Non-pigmented ciliary epithelial cell (primary cell): Measurements from ENCODE around the gene CXorf38.

ENCODE experiments used
- DNase-seq: peaks from one replicate; pipeline ENCODE4 v3.0.0-alpha.2; 2010; ENCODE audit warnings: low read depth

The CXorf38 gene

GRCh38 chrX:40647307-40648197 lies at the start of gene CXorf38:
Gene CXorf38, minus strand, starts transcription at chrX:40647561. Its CDS starts 41 bp downstream, at chrX:40647520.
- DNase-seq = no peak

GRCh38 chrX:40694802-40695201 lies 47.4 kb upstream of the CXorf38 start:
- DNase-seq = no peak

- no peak for DNase-seq
These were observed 41.6 kb upstream of the CXorf38 start for GRCh38 chrX:40688929-40689328.

- DNase-seq = no peak
These were observed 39.8 kb upstream of the CXorf38 start for GRCh38 chrX:40687169-40687568.

GRCh38 chrX:40685362-40685918 lies 38.1 kb upstream of the CXorf38 start:
- no peak for DNase-seq

- DNase-seq = no peak
These were observed 36.7 kb upstream of the CXorf38 start for GRCh38 chrX:40684092-40684491.

GRCh38 chrX:40683245-40683644 lies 35.9 kb upstream of the CXorf38 start:
- DNase-seq = no peak

GRCh38 chrX:40671126-40671525 lies 23.8 kb upstream of the CXorf38 start:
- no peak for DNase-seq

GRCh38 chrX:40663880-40664630 lies 16.7 kb upstream of the CXorf38 start:
- DNase-seq = no peak

GRCh38 chrX:40663078-40663740 lies 15.8 kb upstream of the CXorf38 start:
- DNase-seq = no peak

GRCh38 chrX:40661489-40661888 lies 14.1 kb upstream of the CXorf38 start:
- DNase-seq = no peak

- DNase-seq = no peak
These were observed 13.0 kb upstream of the CXorf38 start for GRCh38 chrX:40660381-40660780.

GRCh38 chrX:40653535-40653934 lies 6.2 kb upstream of the CXorf38 start:
- no peak for DNase-seq

GRCh38 chrX:40652664-40653063 lies 5.3 kb upstream of the CXorf38 start:
- DNase-seq = no peak

GRCh38 chrX:40651620-40652223 lies 4.4 kb upstream of the CXorf38 start:
- no peak for DNase-seq

- DNase-seq = no peak
These were observed 663 bp downstream of the CXorf38 start for GRCh38 chrX:40646489-40647306.

- DNase-seq = no peak
These were observed 2.5 kb downstream of the CXorf38 start for GRCh38 chrX:40644821-40645358.

GRCh38 chrX:40644176-40644575 lies 3.2 kb downstream of the CXorf38 start:
- DNase-seq = no peak

- DNase-seq = no peak
These were observed 9.7 kb downstream of the CXorf38 start for GRCh38 chrX:40637687-40638086.

GRCh38 chrX:40632199-40632598 lies 15.2 kb downstream of the CXorf38 start:
- no peak for DNase-seq

- DNase-seq = no peak
These were observed 18.9 kb downstream of the CXorf38 start for GRCh38 chrX:40628506-40628905.
